Gastroesophageal sphincter (tissue), 4 donors: ENCODE data around the gene UBE2K. TPM values are rescaled to one million over a fixed set of nuclear protein-coding genes. Genes with fewer than 3 reads are reported as not detected.
"Not testable (repeated sequence)": the region's sequence is repeated elsewhere in the genome, so short reads cannot be mapped to it uniquely, and the experiment has no call there.

Experiments
- ATAC-seq: fragments of 150-250 bp; one replicate; pipeline ENCODE4 v1.9.1; 2016; ENCODE audit warnings: mild to moderate bottlenecking, moderate library complexity
- H3K27ac ChIP-seq, 4 donors: fragments of 200-600 bp; sonication (generic) in 3 of 4; 1 replicate in 3 of 4; 2 replicates in 1 of 4; pipeline ENCODE4 v1.5.1; 2016 to 2019
- H3K27me3 ChIP-seq: fragments of 200-600 bp; sonication (generic); one replicate; pipeline ENCODE4 v1.5.1; 2019
- H3K36me3 ChIP-seq, 2 donors: fragments of 200-600 bp; sonication (generic); one replicate each; pipeline ENCODE4 v1.5.1; 2019; ENCODE audit warnings: control low read depth in 1 of 2
- H3K4me1 ChIP-seq, 3 donors: fragments of 200-600 bp; sonication (generic); 1 replicate in 2 of 3; 2 replicates in 1 of 3; pipeline ENCODE4 v1.5.1; 2016 to 2019; ENCODE audit warnings: control low read depth in 2 of 3
- H3K4me3 ChIP-seq, 2 donors: fragments of 200-600 bp; sonication (generic); one replicate each; pipeline ENCODE4 v1.5.1; 2019; ENCODE audit warnings: mild to moderate bottlenecking in 1 of 2, moderate library complexity in 1 of 2
- H3K9me3 ChIP-seq, 3 donors: fragments of 200-600 bp; sonication (generic); one replicate each; pipeline ENCODE4 v1.5.1; 2017 to 2019; ENCODE audit warnings: control low read depth in 2 of 3
- EP300 ChIP-seq: sonication (generic); formaldehyde crosslinking; IDR thresholded peaks from one replicate; pipeline ENCODE4 v1.6.1; 2017; ENCODE audit warnings: antibody characterized with exemption, mild to moderate bottlenecking
- POLR2A ChIP-seq, 2 donors: fragments of 450-650 bp; IDR thresholded peaks; one replicate each; pipeline ENCODE4 v1.6.1; 2017; ENCODE audit warnings: antibody characterized with exemption in 2 of 2, mild to moderate bottlenecking in 2 of 2, moderate library complexity in 1 of 2
- POLR2AphosphoS5 ChIP-seq: sonication (generic); formaldehyde crosslinking; IDR thresholded peaks from one replicate; pipeline ENCODE4 v1.6.1; 2017; ENCODE audit warnings: antibody characterized with exemption
- WGBS, 2 donors: methylation state at CpG; one replicate each; pipeline ENCODE4 v1.1.5; 2018; ENCODE audit warnings: low coverage in 1 of 2; 5-methylcytosine and 5-hydroxymethylcytosine counted together
- total RNA-seq, 4 donors: library from RNA; depleted of rRNA; stranded (reverse); fragments of >200 nt; gene quantifications; one replicate each; pipeline ENCODE4 v1.1.0, GENCODE V29; 2016
- TF ChIP-seq, protein P1 (sequence below), 4 experiments: fragments of 200-600 bp in 2 of 4; fragments of 450-650 bp in 2 of 4; sonication (generic) in 1 of 4; IDR thresholded peaks; one replicate each; pipeline ENCODE4 v1.5.1; 2017 to 2019; ENCODE audit warnings: antibody characterized with exemption in 4 of 4, mild to moderate bottlenecking in 2 of 4, moderate library complexity in 2 of 4

The UBE2K gene
- total RNA-seq, 4 donors from 2014 or later = 30.5 to 49.2 (median 33.9) TPM

DNA sequence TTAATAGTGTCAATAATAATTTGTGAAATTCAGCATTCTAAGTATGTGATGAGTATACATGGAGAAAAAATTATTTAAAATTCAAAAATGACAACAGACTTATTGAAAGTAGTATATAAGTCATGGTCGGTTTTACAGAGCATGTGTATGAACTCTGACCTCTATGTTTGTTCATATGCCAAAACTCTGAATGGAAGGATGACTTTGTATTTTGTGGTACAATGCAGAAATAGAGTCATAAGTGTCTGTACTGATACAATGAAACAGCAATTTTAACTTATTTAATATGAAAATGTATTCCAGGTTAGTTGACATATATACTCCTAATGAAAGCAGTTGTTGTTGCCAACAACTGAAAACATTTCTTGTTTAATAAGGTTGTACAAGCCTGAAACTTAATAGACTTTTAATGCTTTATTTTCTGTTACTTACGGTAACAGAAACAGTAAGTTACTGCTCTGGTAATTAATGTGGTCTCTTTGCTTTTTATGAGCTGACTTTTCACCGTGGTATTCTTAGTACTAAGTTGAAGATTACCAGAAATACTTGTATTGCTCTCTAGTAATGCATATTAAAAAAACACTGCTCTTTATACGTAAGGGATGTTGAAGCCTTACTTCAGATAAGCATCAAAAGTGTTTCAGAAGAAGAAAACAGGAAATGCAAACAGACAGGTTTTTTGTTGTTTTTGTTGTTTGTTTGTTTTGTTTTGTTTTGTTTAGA is 1.9 kb downstream of the UBE2K start:
- no peaks in the 10 kb centered on the region for H3K9me3 ChIP-seq
- H3K27ac ChIP-seq = peak overlapping the region in 1 of 4 donors; percentile 7
- ATAC-seq = no peak
- WGBS, 2 donors = 3 to 5% methylated on average over 4 of the region's 4 CpGs
- no peaks in the 10 kb centered on the region for H3K27me3 ChIP-seq
- H3K36me3 ChIP-seq = peaks cover 0 to 15% of the 10 kb centered on the region in 2 donors
- TF ChIP-seq, protein P1, sequence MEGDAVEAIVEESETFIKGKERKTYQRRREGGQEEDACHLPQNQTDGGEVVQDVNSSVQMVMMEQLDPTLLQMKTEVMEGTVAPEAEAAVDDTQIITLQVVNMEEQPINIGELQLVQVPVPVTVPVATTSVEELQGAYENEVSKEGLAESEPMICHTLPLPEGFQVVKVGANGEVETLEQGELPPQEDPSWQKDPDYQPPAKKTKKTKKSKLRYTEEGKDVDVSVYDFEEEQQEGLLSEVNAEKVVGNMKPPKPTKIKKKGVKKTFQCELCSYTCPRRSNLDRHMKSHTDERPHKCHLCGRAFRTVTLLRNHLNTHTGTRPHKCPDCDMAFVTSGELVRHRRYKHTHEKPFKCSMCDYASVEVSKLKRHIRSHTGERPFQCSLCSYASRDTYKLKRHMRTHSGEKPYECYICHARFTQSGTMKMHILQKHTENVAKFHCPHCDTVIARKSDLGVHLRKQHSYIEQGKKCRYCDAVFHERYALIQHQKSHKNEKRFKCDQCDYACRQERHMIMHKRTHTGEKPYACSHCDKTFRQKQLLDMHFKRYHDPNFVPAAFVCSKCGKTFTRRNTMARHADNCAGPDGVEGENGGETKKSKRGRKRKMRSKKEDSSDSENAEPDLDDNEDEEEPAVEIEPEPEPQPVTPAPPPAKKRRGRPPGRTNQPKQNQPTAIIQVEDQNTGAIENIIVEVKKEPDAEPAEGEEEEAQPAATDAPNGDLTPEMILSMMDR (IDR thresholded peaks at IDR 0.05) = no peak
- TF ChIP-seq EP300 (no peak), POLR2AphosphoS5 (no peak), POLR2A (IDR thresholded peaks at IDR 0.05) (no peak)
- peak overlapping the region; percentile 88 to 92 for H3K4me3 ChIP-seq
- peaks cover 0 to 60% (median 6%) of the 10 kb centered on the region in 3 donors for H3K4me1 ChIP-seq

DNA sequence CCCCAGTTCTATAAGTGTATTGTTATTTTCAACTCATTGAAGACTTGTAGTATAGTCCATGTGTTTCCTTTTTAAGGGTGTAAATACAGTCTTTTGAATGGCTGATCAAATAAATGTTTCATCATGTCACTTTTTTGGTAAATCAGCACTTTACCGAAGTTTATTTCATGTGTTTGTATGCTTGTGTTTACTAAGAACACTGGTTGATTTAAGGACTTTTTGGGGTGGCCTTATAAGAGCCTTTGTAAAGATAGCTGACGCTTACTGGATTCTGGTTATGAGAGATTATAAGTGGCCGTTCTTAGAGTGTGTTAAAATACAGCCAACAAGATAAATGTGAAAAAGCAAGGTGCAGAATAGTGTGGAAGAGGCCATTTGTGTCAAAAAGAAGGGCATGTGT is 2.6 kb downstream of the UBE2K start:
- Histone ChIP-seq H3K9me3 (no peaks in the 10 kb centered on the region), H3K27me3 (no peaks in the 10 kb centered on the region), H3K36me3 (peaks cover 0 to 15% of the 10 kb centered on the region in 2 donors), H3K4me3 (peak overlapping the region in 1 of 2 donors; percentile 92), H3K4me1 (peaks cover 0 to 63% (median 6%) of the 10 kb centered on the region in 3 donors), H3K27ac (peak overlapping the region in 1 of 4 donors; percentile 7)
- no peak for ATAC-seq
- WGBS, 2 donors = 22 to 37% methylated on average over 3 of the region's 3 CpGs
- no peak for TF ChIP-seq EP300
- no peak for TF ChIP-seq POLR2AphosphoS5
- TF ChIP-seq, protein P1 (IDR thresholded peaks at IDR 0.05) = no peak
- TF ChIP-seq POLR2A (IDR thresholded peaks at IDR 0.05) = no peak

DNA sequence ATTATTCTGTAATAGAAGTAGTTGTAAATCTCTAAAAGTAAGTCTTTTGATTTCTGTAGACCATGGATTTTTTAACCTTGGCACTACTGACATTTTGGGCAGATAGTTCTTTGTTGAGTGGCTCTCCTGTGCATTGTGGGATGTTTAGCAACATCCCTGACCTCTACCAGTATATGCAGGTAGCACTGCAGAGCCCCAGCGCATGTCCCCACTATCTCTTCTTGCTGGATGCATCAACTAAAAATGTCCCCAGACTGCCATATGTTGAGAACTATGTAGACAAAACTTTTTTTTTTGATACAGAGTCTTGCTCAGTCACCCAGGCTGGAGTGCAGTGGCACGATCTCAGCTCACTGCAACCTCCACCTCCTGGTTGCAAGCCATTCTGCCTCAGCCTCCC is 4.8 kb downstream of the UBE2K start:
- no peak overlapping the region for H3K4me3 ChIP-seq
- 100% methylated on average over 1 to 2 of the region's 2 CpGs for WGBS, 2 donors

DNA sequence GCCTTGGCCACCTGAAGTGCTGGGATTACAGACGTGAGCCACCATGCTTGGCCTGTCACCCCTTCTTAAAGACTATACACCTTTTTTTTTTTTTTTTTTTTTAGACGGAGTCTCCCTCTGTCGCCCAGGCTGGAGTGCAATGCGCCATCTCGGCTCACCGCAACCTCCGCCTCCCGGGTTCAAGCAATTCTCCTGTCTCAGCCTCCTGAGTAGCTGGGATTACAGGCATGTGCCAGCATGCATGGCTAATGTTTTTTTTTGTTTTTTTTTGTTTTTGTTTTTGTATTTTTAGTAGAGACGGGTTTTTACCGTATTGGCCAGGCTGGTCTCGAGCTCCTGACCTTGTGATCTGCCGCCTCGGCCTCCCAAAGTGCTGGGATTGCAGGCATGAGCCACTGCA is 6.9 kb downstream of the UBE2K start:
- WGBS, 2 donors = 82 to 92% methylated on average over 3 to 5 of the region's 13 CpGs
- Histone ChIP-seq H3K36me3 (peaks cover 0 to 15% of the 10 kb centered on the region in 2 donors), H3K4me1 (peaks cover 0 to 76% (median 0%) of the 10 kb centered on the region in 3 donors)
- H3K9me3 ChIP-seq, H3K27me3 ChIP-seq, ATAC-seq, H3K27ac ChIP-seq, H3K4me3 ChIP-seq: not testable (repeated sequence)

More for the DNA sequence above, 4.8 kb downstream of the UBE2K start:
- no peaks in the 10 kb centered on the region for H3K27me3 ChIP-seq
- TF ChIP-seq POLR2AphosphoS5 (no peak), EP300 (no peak), POLR2A (IDR thresholded peaks at IDR 0.05) (no peak)
- TF ChIP-seq, protein P1 (IDR thresholded peaks at IDR 0.05) = no peak
- peaks cover 0 to 15% of the 10 kb centered on the region in 2 donors for H3K36me3 ChIP-seq
- ATAC-seq = no peak
- H3K9me3 ChIP-seq = no peaks in the 10 kb centered on the region
- peaks cover 0 to 66% (median 0%) of the 10 kb centered on the region in 3 donors for H3K4me1 ChIP-seq
- no peak overlapping the region for H3K27ac ChIP-seq

DNA sequence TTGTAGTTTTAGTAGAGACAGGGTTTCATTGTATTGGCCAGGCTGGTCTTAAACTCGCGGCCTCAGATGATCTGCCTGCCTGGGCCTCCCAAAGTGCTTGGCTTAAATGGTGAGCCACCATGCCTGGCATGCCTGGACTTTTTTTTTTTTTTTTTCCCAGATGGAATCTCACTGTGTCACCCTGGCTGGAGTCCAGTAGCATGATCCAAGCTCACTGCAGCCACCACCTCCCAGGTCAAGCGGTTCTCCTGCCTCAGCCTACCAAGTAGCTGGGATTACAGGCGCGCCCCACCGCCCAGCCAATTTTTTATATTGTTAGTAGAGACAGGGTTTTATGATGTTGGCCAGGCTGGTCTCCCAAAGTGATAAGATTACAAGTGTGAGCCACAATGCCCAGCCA is 8.4 kb downstream of the UBE2K start:
- 88 to 100% methylated on average over 1 to 3 of the region's 6 CpGs for WGBS, 2 donors
- TF ChIP-seq EP300 = no peak
- H3K27ac ChIP-seq = peak overlapping the region in 3 of 4 donors; percentile 52 to 64 (median 55)
- no peaks in the 10 kb centered on the region for H3K9me3 ChIP-seq
- no peaks in the 10 kb centered on the region for H3K27me3 ChIP-seq
- ATAC-seq = peak; percentile 66
- peaks cover 0 to 69% (median 0%) of the 10 kb centered on the region in 3 donors for H3K4me1 ChIP-seq
- H3K36me3 ChIP-seq = peaks cover 0 to 15% of the 10 kb centered on the region in 2 donors
- no peak overlapping the region for H3K4me3 ChIP-seq
